GM23338 (cell line): ENCODE results near the gene PAIP1. TPM values are rescaled to one million over a fixed set of nuclear protein-coding genes. Genes with fewer than 3 reads are reported as not detected.

Source experiments
- ATAC-seq: fragments of 200-7000 bp; cut with Tn5 transposase; 3 replicates; pipeline ENCODE4 v1.9.1; 2020
- DNase-seq: peaks from one replicate; pipeline ENCODE4 v3.0.0-alpha.2; 2015; ENCODE audit warnings: low spot score
- H2AFZ ChIP-seq: fragments of 200-600 bp; sonication (generic); 2 replicates; pipeline ENCODE4 v1.8.0; 2016; ENCODE audit warnings: antibody characterized with exemption, mild to moderate bottlenecking, moderate library complexity
- H3F3A ChIP-seq: fragments of 200-600 bp; sonication (generic); replicated peaks from 2 replicates; pipeline ENCODE4 v1.8.0; 2017; ENCODE audit warnings: antibody characterized with exemption, mixed run types, low read depth
- H3K27ac ChIP-seq: fragments of 200-600 bp; sonication (generic); 2 replicates; pipeline ENCODE4 v1.6.1; 2016; ENCODE audit warnings: low read depth
- H3K27me3 ChIP-seq: fragments of 200-600 bp; sonication (generic); 2 replicates; pipeline ENCODE4 v1.8.0; 2016; ENCODE audit warnings: mild to moderate bottlenecking, mixed run types, moderate library complexity; ENCODE audit not compliant: insufficient read depth
- H3K36me3 ChIP-seq: fragments of 200-600 bp; sonication (generic); 2 replicates; pipeline ENCODE4 v1.8.0; 2016; ENCODE audit warnings: mild to moderate bottlenecking; ENCODE audit not compliant: insufficient read depth
- H3K4me1 ChIP-seq: fragments of 200-600 bp; sonication (generic); 2 replicates; pipeline ENCODE4 v1.8.0; 2016; ENCODE audit warnings: mild to moderate bottlenecking, moderate library complexity; ENCODE audit not compliant: insufficient read depth
- H3K4me2 ChIP-seq: fragments of 200-600 bp; sonication (generic); 2 replicates; pipeline ENCODE4 v1.7.1; 2017; ENCODE audit warnings: mixed run types
- H3K4me3 ChIP-seq: fragments of 200-600 bp; sonication (generic); 2 replicates; pipeline ENCODE4 v1.6.1; 2016; ENCODE audit warnings: mixed run types
- H3K79me2 ChIP-seq: fragments of 200-600 bp; sonication (generic); replicated peaks from 2 replicates; pipeline ENCODE4 v1.8.0; 2017; ENCODE audit warnings: mild to moderate bottlenecking; ENCODE audit not compliant: insufficient read depth
- H3K9me2 ChIP-seq: fragments of 200-600 bp; sonication (generic); 2 replicates; pipeline ENCODE4 v1.8.0; 2017; ENCODE audit not compliant: insufficient read depth
- H4K20me1 ChIP-seq: fragments of 200-600 bp; sonication (generic); replicated peaks from 2 replicates; pipeline ENCODE4 v1.8.0; 2017; ENCODE audit warnings: mild to moderate bottlenecking; ENCODE audit not compliant: insufficient read depth
- H3K27ac Mint-ChIP-seq: 2 replicates; pipeline ENCODE4 v1.8.0; 2020; ENCODE audit warnings: inconsistent platforms, mild to moderate bottlenecking, moderate library complexity, mixed read lengths
- H3K27me3 Mint-ChIP-seq: 3 replicates; pipeline ENCODE4 v1.8.0; 2022; ENCODE audit warnings: low read depth, mild to moderate bottlenecking, moderate library complexity, mixed read lengths, inconsistent platforms; ENCODE audit not compliant: insufficient read depth, poor library complexity
- H3K36me3 Mint-ChIP-seq: 3 replicates; pipeline ENCODE4 v1.8.0; 2021; ENCODE audit warnings: low read depth, mild to moderate bottlenecking, inconsistent platforms, moderate library complexity, mixed read lengths
- H3K4me1 Mint-ChIP-seq: 3 replicates; pipeline ENCODE4 v1.8.0; 2020; ENCODE audit warnings: mild to moderate bottlenecking, inconsistent platforms, mixed read lengths
- H3K4me3 Mint-ChIP-seq: 3 replicates; pipeline ENCODE4 v1.8.0; 2021; ENCODE audit warnings: moderate library complexity, mild to moderate bottlenecking, inconsistent platforms, mixed read lengths
- H3K9me3 Mint-ChIP-seq: 3 replicates; pipeline ENCODE4 v1.8.0; 2020; ENCODE audit warnings: moderate library complexity, mild to moderate bottlenecking, inconsistent platforms, mixed read lengths
- CREB1 ChIP-seq: fragments of 250-450 bp; sonication (Bioruptor Pico); IDR thresholded peaks from 2 replicates; pipeline ENCODE4 v1.5.0; 2020; ENCODE audit warnings: low read depth, mild to moderate bottlenecking, moderate library complexity
- EZH2 ChIP-seq: fragments of 200-600 bp; sonication (generic); IDR thresholded peaks from one replicate; pipeline ENCODE4 v1.8.0; 2017; ENCODE audit warnings: antibody characterized with exemption, mild to moderate bottlenecking, low read depth; ENCODE audit not compliant: unreplicated experiment
- EZH2phosphoT487 ChIP-seq: fragments of 200-600 bp; sonication (generic); IDR thresholded peaks from one replicate; pipeline ENCODE4 v1.8.1; 2018; ENCODE audit warnings: antibody characterized with exemption; ENCODE audit not compliant: unreplicated experiment
- JUNB ChIP-seq: IDR thresholded peaks from one replicate; pipeline ENCODE4 v1.6.1; 2016; ENCODE audit warnings: antibody characterized with exemption; ENCODE audit not compliant: unreplicated experiment
- NANOG ChIP-seq: IDR thresholded peaks from 2 replicates; pipeline ENCODE4 v1.6.1; 2016; ENCODE audit warnings: antibody characterized with exemption, borderline replicate concordance
- POLR2AphosphoS5 ChIP-seq: IDR thresholded peaks from 2 replicates; pipeline ENCODE4 v1.6.1; 2016; ENCODE audit warnings: antibody characterized with exemption, low read depth
- STAT1 ChIP-seq: IDR thresholded peaks from one replicate; pipeline ENCODE4 v1.6.1; 2016; ENCODE audit warnings: antibody characterized with exemption; ENCODE audit not compliant: unreplicated experiment
- ZNF114 ChIP-seq: fragments of 250-450 bp; sonication (Bioruptor Pico); IDR thresholded peaks from 2 replicates; pipeline ENCODE4 v1.5.0; 2020; ENCODE audit warnings: mild to moderate bottlenecking, moderate library complexity
- ZNF331 ChIP-seq: fragments of 250-450 bp; sonication (Bioruptor Pico); IDR thresholded peaks from 2 replicates; pipeline ENCODE4 v1.5.0; 2020; ENCODE audit warnings: low read depth, mild to moderate bottlenecking, moderate library complexity
- polyA plus RNA-seq: library from polyadenylated mRNA; unstranded; fragments of >200 nt; fragmentation: Nextera tagmentation; extraction: Ambion mirVana; gene quantifications from 2 replicates; pipeline ENCODE4 v1.2.1, GENCODE V29; 2016
- total RNA-seq: library from RNA; depleted of rRNA; stranded (reverse); fragments of >200 nt; shearing (Covaris generic); gene quantifications from 2 replicates; pipeline ENCODE4 v1.2.3, GENCODE V29; 2014
- TF ChIP-seq, protein P1 (sequence below), 2 experiments: fragments of 200-600 bp in 1 of 2; sonication (generic) in 1 of 2; conservative IDR thresholded peaks; 2 replicates each; pipeline versions ENCODE4 v1.5.1 to v1.6.1; 2016 to 2017; ENCODE audit warnings: antibody characterized with exemption in 2 of 2, low read depth in 2 of 2, mild to moderate bottlenecking in 2 of 2, moderate library complexity in 1 of 2
- TF ChIP-seq, protein P2 (sequence below): IDR thresholded peaks from 2 replicates; pipeline ENCODE4 v1.6.1; 2016; ENCODE audit warnings: antibody characterized with exemption
- TF ChIP-seq, protein P3 (sequence below): fragments of 250-450 bp; sonication (Bioruptor Pico); IDR thresholded peaks from 2 replicates; pipeline ENCODE4 v1.5.0; 2020; ENCODE audit warnings: mild to moderate bottlenecking, moderate library complexity
- TF ChIP-seq, protein P4 (sequence below): IDR thresholded peaks from one replicate; pipeline ENCODE4 v1.6.1; 2018; ENCODE audit warnings: antibody characterized with exemption; ENCODE audit not compliant: unreplicated experiment

Gene PAIP1
- total and polyA plus RNA-seq, 2 experiments from 2014 or later = 108 to 140 TPM

DNA sequence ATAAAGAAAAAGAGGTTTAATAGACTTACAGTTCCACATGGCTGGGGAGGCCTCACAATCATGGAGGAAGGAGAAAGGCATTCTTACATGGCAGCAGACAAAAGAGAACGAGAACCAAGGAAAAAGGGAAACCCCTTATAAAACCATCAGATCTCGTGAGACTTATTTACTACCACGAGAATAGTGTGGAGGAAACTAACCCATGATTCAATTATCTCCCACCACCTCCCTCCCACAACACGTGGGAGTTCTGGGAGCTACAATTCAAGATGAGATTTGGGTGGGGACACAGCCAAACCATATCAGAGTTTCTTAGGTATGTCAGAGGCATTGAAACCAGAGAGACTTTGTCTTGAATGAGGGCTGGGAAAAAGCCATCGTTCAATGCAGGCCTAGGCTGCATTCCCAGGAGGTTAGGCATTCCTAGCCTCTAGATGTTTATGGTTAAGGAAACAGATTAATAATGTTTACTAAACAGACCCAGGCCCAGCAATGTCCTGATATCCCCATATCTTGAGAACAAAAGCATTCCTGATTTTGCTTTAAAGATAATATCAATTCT, 7.5 kb upstream of the PAIP1 start:
- TF ChIP-seq CREB1 (CRISPR knock-in tag) (no peak), EZH2 (no peak), ZNF114 (CRISPR knock-in tag) (no peak), EZH2phosphoT487 (no peak), STAT1 (no peak), JUNB (no peak), NANOG (no peak), ZNF331 (CRISPR knock-in tag) (no peak), POLR2AphosphoS5 (no peak)
- TF ChIP-seq, protein P1, sequence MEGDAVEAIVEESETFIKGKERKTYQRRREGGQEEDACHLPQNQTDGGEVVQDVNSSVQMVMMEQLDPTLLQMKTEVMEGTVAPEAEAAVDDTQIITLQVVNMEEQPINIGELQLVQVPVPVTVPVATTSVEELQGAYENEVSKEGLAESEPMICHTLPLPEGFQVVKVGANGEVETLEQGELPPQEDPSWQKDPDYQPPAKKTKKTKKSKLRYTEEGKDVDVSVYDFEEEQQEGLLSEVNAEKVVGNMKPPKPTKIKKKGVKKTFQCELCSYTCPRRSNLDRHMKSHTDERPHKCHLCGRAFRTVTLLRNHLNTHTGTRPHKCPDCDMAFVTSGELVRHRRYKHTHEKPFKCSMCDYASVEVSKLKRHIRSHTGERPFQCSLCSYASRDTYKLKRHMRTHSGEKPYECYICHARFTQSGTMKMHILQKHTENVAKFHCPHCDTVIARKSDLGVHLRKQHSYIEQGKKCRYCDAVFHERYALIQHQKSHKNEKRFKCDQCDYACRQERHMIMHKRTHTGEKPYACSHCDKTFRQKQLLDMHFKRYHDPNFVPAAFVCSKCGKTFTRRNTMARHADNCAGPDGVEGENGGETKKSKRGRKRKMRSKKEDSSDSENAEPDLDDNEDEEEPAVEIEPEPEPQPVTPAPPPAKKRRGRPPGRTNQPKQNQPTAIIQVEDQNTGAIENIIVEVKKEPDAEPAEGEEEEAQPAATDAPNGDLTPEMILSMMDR (conservative IDR thresholded peaks at IDR 0.05; ENCODE audit: low read depth in 2 of 2) = no peak
- TF ChIP-seq, protein P2, sequence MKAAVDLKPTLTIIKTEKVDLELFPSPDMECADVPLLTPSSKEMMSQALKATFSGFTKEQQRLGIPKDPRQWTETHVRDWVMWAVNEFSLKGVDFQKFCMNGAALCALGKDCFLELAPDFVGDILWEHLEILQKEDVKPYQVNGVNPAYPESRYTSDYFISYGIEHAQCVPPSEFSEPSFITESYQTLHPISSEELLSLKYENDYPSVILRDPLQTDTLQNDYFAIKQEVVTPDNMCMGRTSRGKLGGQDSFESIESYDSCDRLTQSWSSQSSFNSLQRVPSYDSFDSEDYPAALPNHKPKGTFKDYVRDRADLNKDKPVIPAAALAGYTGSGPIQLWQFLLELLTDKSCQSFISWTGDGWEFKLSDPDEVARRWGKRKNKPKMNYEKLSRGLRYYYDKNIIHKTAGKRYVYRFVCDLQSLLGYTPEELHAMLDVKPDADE = no peak
- TF ChIP-seq, protein P3, sequence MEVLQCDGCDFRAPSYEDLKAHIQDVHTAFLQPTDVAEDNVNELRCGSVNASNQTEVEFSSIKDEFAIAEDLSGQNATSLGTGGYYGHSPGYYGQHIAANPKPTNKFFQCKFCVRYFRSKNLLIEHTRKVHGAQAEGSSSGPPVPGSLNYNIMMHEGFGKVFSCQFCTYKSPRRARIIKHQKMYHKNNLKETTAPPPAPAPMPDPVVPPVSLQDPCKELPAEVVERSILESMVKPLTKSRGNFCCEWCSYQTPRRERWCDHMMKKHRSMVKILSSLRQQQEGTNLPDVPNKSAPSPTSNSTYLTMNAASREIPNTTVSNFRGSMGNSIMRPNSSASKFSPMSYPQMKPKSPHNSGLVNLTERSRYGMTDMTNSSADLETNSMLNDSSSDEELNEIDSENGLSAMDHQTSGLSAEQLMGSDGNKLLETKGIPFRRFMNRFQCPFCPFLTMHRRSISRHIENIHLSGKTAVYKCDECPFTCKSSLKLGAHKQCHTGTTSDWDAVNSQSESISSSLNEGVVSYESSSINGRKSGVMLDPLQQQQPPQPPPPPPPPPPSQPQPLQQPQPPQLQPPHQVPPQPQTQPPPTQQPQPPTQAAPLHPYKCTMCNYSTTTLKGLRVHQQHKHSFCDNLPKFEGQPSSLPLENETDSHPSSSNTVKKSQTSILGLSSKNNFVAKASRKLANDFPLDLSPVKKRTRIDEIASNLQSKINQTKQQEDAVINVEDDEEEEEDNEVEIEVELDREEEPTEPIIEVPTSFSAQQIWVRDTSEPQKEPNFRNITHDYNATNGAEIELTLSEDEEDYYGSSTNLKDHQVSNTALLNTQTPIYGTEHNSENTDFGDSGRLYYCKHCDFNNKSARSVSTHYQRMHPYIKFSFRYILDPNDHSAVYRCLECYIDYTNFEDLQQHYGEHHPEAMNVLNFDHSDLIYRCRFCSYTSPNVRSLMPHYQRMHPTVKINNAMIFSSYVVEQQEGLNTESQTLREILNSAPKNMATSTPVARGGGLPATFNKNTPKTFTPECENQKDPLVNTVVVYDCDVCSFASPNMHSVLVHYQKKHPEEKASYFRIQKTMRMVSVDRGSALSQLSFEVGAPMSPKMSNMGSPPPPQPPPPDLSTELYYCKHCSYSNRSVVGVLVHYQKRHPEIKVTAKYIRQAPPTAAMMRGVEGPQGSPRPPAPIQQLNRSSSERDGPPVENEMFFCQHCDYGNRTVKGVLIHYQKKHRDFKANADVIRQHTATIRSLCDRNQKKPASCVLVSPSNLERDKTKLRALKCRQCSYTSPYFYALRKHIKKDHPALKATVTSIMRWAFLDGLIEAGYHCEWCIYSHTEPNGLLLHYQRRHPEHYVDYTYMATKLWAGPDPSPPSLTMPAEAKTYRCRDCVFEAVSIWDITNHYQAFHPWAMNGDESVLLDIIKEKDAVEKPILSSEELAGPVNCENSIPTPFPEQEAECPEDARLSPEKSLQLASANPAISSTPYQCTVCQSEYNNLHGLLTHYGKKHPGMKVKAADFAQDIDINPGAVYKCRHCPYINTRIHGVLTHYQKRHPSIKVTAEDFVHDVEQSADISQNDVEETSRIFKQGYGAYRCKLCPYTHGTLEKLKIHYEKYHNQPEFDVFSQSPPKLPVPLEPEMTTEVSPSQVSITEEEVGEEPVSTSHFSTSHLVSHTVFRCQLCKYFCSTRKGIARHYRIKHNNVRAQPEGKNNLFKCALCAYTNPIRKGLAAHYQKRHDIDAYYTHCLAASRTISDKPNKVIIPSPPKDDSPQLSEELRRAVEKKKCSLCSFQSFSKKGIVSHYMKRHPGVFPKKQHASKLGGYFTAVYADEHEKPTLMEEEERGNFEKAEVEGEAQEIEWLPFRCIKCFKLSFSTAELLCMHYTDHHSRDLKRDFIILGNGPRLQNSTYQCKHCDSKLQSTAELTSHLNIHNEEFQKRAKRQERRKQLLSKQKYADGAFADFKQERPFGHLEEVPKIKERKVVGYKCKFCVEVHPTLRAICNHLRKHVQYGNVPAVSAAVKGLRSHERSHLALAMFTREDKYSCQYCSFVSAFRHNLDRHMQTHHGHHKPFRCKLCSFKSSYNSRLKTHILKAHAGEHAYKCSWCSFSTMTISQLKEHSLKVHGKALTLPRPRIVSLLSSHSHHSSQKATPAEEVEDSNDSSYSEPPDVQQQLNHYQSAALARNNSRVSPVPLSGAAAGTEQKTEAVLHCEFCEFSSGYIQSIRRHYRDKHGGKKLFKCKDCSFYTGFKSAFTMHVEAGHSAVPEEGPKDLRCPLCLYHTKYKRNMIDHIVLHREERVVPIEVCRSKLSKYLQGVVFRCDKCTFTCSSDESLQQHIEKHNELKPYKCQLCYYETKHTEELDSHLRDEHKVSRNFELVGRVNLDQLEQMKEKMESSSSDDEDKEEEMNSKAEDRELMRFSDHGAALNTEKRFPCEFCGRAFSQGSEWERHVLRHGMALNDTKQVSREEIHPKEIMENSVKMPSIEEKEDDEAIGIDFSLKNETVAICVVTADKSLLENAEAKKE = no peak
- TF ChIP-seq, protein P4, sequence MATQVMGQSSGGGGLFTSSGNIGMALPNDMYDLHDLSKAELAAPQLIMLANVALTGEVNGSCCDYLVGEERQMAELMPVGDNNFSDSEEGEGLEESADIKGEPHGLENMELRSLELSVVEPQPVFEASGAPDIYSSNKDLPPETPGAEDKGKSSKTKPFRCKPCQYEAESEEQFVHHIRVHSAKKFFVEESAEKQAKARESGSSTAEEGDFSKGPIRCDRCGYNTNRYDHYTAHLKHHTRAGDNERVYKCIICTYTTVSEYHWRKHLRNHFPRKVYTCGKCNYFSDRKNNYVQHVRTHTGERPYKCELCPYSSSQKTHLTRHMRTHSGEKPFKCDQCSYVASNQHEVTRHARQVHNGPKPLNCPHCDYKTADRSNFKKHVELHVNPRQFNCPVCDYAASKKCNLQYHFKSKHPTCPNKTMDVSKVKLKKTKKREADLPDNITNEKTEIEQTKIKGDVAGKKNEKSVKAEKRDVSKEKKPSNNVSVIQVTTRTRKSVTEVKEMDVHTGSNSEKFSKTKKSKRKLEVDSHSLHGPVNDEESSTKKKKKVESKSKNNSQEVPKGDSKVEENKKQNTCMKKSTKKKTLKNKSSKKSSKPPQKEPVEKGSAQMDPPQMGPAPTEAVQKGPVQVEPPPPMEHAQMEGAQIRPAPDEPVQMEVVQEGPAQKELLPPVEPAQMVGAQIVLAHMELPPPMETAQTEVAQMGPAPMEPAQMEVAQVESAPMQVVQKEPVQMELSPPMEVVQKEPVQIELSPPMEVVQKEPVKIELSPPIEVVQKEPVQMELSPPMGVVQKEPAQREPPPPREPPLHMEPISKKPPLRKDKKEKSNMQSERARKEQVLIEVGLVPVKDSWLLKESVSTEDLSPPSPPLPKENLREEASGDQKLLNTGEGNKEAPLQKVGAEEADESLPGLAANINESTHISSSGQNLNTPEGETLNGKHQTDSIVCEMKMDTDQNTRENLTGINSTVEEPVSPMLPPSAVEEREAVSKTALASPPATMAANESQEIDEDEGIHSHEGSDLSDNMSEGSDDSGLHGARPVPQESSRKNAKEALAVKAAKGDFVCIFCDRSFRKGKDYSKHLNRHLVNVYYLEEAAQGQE = no peak
- H3K79me2 ChIP-seq = no peaks in the 10 kb centered on the region
- ATAC-seq = no peak
- H3K27me3 Mint-ChIP-seq = no peaks in the 10 kb centered on the region
- no peaks in the 10 kb centered on the region for H3K9me3 Mint-ChIP-seq
- H3K4me2 ChIP-seq = no peak overlapping the region
- no peak overlapping the region for H3K4me3 ChIP-seq
- H3K4me3 Mint-ChIP-seq = no peak overlapping the region
- H3K36me3 Mint-ChIP-seq = no peaks in the 10 kb centered on the region
- no peaks in the 10 kb centered on the region; the same call in 1 of the 2 replicates for H3K4me1 ChIP-seq
- H3K27me3 ChIP-seq = no peaks in the 10 kb centered on the region
- no peaks in the 10 kb centered on the region for H3F3A ChIP-seq
- H4K20me1 ChIP-seq = no peaks in the 10 kb centered on the region
- H2AFZ ChIP-seq = no peak overlapping the region
- DNase-seq = peak; percentile 27
- H3K27ac Mint-ChIP-seq = no peak overlapping the region
- H3K27ac ChIP-seq = no peak overlapping the region
- no peaks in the 10 kb centered on the region for H3K36me3 ChIP-seq
- H3K9me2 ChIP-seq = no peaks in the 10 kb centered on the region
- peaks cover 4% of the 10 kb centered on the region; the same call in 2 of the 3 replicates for H3K4me1 Mint-ChIP-seq
